Measurements from ENCODE around the gene MCF2L.

DNA sequence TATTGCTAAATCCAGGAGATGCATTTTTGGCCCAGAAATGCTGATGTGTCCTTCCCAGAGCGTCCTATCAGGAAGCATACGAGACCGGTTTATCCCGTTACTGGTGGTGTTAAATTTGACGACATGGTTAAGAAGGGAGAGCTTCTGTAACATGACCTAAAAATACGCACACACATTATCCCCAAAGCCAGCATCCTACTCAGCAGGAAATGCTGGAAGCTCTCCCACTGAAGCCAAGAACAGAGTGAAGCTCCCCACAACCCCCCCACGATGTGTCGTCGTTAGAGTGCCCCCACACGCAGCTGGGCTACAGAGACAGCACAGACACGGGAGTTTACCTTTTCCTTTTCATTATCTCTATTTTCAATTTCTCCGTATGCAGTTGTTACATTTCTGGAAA is 45.1 kb upstream of the MCF2L start:
- no peak for TF ChIP-seq EZH2 (IDR thresholded peaks at IDR 0.05)
- no peak for TF ChIP-seq CTCF (IDR thresholded peaks at IDR 0.05)
